Femur (tissue), 1 donor: Measurements from ENCODE around the gene TRIM32.
"Not testable (repeated sequence)": the region's sequence is repeated elsewhere in the genome, so short reads cannot be mapped to it uniquely, and the experiment has no call there.

Experiments
- DNase-seq: peaks from one replicate; pipeline ENCODE4 v3.0.0-alpha.2; 2017

Gene TRIM32

DNA sequence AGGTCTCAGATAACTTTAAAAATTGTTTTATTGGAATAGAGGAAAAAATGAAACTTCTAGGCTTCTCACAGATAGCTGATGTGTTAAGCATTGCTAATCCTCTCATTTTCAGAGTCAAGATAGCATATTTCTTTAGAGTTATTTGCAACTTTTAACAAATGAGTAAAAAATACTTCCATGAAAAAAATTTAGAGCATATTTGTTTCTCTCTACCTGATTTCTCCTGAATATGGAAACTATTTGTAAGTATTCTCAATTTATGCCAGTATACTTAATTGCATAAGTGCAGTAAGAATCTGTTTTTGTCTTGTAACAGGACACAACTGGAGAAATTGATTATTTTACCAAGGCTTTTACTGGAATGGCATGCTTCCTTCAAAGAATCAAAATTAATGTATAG lies 3.6 kb upstream of the TRIM32 start:
- DNase-seq: no peak

DNA sequence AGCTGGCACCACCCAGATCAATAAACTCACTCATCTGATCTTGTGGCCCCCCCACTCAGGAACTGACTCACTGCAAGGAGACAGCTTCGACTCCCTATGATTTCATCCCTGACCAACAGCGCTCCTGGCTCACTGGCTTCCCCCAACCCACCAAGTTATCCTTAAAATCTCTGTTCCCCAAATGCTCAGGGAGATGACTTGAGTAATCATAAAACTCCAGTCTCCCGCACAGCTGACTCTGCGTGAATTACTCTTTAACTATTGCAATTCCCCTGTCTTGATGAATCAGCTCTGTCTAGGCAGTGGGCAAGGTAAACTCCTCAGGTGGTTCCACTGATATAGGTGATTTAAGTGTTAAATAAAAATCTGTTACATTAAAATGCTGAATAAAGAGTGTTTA lies 1.9 kb upstream of the TRIM32 start:
- no peak for DNase-seq

DNA sequence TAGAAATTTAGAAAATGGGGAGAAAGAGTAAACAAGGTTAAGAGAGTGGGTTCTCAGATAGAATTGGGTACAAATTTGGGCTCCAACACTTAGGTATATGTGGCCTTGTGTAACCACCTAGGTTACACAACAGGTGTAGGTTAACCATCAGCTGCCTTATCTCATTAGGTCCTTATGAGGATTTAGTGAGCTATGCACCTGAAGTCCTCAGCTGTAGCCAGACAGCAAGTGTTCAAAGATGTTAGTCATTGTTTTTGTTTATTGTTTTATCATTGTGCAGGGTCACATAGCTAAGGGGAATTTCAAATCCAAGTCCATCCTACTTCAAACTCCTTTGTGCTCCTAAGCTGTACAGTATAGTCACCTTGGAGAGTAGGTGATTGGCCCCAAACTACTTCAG lies 970 bp upstream of the TRIM32 start:
- no peak for DNase-seq

DNA sequence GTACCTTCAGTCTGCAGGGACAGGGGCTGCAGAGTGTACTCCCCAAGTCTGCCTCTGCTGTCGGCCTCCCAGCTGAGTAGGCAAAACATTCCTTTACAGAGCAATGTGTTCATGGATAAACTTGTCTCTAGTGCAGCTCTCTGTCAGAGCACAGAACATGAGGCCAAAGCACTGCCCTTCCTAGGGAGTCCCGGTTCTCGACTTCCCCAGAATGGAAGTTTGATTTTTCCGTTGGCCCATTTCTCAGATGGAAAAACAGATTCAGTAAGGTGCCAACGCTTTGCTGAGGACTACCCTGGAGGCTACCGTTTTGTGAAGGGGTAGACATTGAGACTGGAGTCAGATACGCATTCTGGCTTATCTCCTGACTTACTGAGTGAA lies 422 bp upstream of the TRIM32 start:
- peak; percentile 27 for DNase-seq

DNA sequence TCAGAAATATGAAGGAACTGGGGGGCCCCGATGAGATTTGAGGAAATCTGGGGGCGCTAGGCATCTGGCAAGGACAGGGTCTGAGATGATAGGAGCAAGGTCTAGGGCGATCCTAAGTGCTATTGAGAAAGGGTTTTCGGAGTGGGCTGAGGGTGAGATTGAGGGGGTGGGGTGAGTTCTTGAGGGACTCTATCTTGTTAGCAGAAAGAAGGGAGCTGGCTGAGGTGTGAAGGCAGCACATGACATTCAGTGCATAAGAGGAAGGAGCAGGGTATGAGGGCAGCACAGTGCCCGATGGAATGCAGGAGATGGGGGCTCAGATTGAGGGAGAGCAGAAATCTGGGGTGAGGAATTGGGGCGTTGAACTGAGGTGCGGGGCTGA lies 640 bp downstream of the TRIM32 start:
- no peak for DNase-seq

DNA sequence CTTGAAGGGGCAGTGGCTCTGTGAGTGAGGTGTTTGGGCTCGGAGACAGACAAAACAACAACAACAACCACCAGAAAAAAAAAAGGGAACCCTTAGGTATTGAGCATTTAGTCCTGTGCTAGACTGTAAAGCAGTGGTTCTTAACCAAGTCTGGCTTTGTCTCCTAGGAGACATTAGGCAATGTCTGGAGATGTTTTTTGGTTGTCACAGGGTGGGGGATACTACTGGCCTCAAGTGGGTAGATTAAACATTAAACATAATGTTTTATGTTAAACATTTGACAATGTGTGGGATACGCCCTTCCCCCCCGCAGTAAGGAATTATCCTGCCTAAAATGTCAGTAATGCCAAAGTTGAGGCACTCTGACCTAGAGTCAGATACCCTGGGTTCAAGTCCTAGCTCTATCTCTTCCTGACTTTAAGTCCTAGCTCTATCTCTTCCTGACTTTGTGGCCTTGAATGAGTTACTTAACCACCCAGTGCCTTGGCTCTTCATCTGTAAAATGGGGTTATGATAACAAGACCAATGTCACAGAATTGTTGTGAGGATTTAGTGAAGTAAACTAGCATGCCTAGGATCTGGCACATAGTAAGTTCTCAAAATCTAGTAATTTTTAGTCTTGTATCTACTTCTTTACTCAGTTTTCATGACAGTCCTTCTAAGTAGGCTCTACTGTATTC lies 1.8 kb downstream of the TRIM32 start:
- DNase-seq: no peak

DNA sequence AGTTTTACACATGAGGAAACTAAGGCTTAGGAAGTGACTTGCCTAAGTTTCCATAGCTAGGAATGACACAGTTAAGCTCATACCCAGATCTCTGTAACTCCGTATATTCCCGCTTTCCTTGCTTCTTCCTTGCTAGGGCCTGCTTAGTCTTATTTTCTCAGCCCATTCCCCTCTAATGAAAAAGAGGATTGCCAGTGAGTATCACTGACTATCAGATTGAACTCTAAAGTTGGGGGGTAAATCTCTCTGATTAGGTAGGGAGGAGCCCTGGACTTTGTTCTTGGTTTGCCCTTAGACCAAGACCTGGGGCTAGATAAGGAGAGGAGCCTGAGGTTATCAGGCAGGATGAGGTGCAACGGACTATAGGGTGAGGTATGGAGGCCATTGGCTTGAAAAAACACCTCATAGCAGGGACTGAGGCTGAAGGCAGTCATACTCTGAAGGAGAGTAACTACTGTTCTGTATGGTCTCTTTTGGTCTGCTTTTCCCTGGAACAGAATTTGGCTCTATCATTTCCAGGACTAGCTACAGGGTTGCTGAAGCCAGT lies 2.5 kb downstream of the TRIM32 start:
- DNase-seq: no peak

DNA sequence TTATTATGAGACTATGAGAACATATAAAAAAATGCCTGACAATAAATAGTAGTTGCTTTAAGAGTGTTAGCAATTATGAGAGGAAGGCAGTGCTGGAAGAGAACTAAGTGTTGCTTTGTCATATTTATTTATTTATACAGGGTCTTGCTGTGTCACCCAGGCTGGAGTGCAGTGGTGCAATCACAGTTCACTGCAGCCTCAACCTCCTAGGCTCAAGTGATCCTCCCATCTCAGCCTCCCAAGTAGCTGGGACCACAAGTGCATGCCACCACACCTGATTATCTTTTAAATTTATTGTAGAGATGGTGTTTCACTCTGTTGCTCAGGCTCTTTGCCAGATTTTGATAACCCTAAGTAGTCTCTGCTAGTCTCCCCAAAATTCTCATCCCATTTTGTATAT lies 3.7 kb downstream of the TRIM32 start:
- not testable (repeated sequence) for DNase-seq

DNA sequence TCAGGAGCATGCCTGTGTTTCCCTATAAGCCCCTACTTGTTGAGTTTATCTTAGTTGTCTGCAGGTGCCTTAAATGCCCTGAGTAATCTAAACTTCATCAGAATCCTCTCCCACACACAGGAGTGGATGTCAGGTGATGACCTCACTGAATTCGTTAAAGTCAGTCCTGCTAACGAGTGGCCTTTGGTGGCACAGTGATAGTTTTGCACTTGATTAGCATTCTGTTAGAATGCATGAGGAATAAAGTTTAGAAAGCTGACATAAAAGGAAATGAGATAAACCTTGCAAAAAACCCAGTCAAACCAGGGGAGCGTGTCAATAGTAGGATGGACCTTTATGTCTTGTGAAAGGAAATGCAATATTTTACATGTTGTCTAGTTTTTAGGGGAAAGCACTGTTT lies 4.5 kb downstream of the TRIM32 start:
- no peak for DNase-seq

DNA sequence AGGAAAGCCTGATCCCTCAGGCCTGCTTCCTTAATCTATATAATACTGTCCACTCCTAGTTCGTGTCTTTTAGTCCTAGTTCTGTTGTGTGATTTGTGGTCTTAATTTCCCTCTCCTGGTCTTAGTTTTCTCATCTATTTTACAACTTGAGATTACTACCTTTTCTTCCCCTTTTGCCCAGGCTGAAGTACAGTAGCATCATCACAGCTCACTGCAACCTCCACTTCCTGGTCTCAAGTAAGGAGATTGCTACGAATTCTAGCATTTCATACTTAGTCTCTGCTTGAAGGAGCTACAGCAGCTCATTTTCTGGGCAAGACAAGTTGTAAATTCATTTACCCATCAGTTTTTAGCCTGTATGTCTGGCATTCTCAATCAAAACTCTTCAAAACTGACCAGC lies 5.5 kb downstream of the TRIM32 start:
- DNase-seq: no peak

DNA sequence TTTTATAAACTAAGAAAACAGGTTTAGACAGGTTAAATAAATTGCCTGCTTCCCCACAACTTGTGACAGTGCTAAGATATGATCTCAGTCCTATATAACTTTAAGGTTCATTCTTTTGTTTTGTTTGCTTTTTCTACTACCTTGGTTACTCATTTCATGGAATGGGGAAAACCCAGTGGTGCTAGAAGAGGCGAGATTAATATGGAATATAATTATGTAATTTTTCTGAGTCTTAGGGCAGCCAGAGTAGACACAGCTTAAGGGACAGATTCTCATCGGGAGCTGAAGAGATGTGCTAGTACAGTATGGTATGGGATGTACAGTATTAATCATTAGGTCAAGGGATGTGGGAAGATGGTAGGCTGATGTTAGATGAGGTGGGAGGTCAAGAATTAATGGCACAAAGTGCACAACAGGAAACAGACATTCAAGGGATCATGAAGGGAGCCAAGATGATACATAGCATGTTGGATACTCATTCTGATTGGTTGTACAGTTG lies 6.2 kb downstream of the TRIM32 start:
- DNase-seq: no peak

DNA sequence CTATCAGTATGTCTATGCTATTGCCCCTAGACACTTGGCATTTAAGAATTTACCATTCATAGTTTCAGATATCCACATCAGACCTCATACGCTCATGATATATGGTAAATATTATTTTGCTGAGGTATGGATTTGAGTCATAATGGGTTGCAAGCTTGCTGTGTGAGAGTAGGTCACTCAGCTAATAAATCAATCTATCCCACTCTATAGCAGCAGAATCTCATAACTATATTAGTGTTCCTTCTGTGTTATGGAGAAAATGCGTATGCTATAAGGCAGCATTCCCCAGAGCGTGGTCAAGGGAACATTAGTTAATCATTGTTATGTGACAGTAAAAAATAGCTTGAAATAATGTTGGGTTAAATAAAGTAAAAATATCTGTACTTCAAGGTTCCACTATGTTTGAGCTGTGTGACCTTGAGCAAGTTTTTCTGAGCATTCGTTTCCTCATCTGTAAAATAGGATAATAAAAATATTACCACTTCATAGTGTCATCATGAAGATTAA lies 7.7 kb downstream of the TRIM32 start:
- DNase-seq: no peak

DNA sequence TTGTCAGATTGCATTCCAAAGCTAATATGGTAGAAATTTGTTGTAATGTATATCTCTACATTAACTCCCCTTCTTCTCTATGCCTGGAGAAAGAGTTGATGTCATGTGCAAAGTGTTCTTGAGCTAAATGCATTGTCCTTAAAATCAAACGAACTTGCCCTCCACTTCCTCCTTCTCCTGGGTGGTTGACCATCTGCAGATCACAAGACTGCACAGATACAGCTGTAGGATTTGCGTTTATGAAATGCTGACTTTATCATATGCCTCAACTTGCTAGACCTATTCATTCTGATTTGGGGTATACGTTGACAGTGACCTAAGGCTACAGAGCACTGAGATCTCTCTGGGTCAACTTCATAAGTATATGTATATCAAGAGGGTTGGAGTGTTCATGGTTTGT lies 8.3 kb downstream of the TRIM32 start:
- no peak for DNase-seq

DNA sequence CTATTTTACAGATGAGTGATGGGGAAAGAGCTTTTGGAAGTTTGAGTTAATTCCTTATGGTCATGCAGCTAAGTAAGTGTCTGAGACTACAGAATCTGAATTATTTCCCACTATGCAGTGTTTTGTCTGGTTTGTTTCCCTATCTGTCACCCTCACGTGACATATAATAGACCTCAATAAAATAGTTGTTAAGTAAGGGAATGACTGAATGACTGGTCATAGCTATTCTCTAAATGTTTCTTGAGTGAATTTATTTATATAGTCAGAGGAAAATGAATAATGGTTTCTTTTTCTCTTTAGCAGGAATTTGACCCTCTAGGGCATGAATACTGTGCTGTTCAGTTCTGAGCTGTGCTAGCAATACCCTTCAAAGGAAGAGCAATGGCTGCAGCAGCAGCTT lies 10.3 kb downstream of the TRIM32 start:
- DNase-seq: no peak

DNA sequence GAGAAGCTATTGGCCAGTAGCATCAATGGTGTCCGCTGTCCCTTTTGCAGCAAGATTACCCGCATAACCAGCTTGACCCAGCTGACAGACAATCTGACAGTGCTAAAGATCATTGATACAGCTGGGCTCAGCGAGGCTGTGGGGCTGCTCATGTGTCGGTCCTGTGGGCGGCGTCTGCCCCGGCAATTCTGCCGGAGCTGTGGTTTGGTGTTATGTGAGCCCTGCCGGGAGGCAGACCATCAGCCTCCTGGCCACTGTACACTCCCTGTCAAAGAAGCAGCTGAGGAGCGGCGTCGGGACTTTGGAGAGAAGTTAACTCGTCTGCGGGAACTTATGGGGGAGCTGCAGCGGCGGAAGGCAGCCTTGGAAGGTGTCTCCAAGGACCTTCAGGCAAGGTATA lies 10.8 kb downstream of the TRIM32 start:
- DNase-seq: no peak

DNA sequence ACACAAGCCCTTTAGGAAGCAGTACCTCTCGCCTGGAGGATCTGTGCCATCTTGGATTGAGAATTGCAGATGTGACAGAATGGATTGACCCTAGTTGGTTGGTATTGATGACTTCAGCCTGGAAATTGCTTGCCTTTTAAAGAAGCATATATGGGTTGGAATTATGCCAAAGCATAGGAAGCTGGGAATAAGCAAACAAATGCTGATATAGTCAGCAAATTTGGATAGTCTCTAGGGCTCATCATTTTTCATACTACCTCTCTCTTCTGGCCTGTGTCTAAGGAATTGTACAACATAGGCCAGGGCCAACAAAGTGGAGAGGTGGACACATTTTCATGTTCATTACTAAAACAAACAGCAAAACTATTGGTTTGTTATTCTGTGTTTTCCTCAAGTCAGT lies 13.2 kb downstream of the TRIM32 start:
- DNase-seq: no peak

DNA sequence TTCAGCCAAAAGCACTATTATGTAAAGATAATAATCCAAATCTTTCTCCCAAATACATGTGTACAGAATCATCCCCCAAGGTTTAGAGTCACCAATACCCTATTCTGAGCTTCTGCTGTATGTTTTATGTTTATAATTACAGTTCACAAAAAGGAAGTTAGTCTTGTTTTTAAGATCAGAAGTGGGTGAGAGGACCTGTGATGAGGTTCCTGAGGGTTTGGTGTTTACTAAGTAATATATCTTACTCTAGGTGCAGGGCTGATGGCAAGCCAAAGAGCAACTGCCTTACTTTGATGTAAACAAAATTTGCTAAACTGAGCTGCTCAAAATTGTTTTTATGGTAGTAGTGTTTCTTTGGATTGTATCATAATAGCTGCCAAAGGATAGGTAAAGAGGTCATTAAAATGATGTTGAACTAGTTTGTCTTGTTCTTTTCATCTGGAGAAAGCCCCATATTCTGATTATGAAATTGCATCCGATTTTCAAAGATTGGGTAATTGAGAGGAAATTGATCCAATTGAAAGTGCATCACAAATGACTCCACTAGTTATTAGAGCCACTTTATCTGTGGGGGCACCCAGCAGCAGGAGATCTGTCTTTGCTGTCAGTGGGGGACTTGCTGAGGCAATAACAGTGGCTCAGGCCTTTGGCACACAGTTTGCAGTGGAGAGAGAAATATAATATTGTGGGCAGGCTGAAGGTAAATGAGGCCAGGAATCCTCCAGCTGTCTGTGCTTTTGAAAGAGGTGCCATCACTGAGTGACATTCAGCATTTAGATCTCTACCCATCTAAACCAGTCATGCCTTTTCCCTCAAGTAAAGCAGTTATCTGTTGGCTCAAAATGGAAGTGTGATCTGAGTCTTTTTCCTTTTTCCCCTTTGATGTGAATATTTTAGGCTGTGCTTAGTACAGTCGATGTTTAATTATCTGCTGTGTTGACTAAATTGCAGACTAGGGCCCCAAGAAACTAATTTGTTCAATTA lies 14.1 kb downstream of the TRIM32 start:
- no peak for DNase-seq

DNA sequence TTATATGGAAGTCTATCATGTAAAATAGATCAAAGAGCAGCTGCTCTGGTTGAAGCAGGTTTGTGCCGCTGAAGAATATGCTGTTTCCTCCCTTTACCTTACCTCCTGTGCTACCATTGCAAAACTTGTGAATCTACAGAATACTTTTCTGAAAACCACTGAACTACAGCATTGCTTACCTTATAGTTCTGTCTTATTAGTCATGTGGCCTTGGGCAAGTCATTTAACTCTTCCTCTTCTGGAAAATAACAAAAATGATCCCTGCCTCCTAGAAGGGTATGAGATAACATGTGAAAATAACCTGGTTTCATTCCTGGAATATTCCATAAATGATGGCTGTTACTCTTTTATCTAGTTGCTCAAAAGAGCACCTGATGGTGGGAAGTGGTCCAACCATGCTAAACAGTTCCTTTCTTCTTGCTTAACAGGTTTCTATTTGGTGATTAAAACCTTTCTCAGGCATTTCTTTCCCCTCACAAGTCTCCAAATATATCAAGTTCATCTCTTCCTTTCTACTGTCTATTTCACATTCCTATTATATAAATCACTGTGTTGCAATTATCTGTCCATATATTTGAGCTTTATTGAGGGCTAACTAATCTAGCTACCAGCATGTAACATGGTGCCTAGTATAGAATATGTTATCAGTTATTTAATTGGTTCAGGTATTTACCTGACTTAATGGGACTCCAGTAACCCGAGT lies 15.0 kb downstream of the TRIM32 start:
- DNase-seq: no peak

DNA sequence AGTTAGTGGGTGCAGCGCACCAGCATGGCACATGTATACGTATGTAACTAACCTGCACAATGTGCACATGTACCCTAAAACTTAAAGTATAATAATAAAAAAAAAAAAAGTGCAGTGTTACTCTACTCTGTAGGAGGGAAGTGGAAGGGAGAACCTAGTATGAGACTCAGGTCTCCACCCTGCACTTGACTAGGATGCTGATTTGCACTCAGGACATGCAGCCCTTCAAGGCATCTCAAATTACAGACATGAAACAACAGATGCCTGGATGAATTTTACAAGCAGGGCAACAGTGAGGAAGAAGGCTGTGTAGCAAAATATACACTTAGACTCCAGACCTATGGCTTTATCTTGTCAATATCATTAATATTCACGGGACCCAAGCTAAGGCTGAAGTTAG lies 16.5 kb downstream of the TRIM32 start:
- no peak for DNase-seq

DNA sequence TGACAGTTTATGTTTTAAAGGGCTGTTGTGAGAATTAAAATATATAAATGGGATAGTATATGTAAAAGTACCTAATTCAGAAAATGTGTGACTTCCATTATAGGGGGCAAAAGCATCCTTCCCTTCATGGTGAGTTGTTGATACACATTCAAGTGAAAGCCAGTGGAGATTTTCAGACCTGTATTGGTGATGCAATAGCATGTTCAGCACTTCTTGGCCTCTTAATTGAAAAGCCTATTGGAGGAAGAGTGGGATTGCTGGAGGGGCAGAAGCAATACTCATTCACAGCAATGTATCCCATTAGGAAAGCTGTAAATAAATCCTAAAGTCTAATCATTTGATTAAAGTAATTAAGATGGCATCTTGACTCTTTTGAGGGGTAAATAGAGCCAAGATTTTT lies 17.4 kb downstream of the TRIM32 start:
- no peak for DNase-seq

DNA sequence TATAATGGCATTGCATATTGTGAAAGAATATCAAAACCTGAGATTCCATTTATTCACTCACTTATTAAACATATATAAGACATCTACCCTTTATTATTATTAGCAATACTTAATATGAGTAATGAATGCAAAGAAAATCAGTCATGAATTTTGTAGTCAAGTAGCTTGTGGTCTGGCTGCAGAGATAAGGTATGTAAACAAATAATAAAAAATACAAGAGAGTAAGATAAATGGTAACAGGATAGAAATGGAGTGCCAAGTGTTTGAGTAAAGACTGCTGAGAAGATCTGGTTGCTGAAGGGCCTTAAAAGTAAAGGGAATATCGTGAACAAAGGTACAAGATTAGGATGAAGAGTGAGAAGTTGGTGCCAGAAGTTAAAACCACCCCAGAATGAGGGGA lies 18.4 kb downstream of the TRIM32 start:
- DNase-seq: no peak

DNA sequence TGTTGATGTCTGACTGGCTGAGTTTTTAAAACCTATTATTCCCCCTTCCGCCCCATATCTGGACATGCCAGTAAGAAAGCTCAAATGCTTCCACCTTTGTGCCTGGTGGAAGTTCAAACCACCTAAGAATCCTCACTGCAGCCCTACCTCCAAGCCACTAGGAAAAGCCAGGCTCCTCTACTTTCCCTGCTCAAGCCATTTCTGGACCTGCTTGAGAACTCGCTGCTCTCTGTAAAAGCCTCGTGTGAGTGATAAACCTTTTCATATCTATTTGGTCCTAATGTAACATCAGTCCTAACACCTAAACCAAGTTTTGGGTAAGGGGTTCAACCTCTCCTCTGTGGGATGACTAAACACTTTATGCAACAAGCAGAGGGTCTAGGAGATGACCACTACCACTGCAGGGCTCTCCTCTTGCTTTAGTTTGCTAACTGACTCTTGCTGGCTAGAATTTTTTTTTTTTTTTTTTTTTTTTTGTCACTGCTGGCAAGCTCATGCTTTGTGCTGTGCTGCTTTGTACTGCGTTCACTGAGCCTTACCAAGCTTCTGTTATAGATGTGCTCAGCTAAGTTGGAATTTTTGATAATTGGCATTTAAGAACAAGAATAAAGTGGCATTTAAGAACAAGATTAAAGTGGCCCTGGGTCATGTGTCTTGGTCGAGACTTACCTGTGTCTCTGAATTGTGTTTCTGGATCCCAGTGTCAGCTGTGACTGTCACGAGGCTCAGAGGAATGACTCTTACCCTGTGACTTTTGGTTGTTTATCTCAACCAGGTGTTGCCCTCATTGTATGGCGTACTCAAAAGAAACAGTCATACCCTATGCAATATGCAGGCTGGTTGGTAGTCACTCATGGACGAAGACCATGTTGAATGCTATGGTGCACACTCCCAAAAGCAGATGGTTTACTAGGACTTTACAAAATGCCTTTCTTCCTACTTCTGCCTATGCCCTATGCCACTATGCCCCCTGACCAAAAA lies 19.5 kb downstream of the TRIM32 start:
- DNase-seq: no peak
